Eye (tissue), 1 donor: ENCODE results near the gene RIMKLB.

Source experiments
- DNase-seq: peaks from one replicate; pipeline ENCODE4 v3.0.0-alpha.2; 2015

The RIMKLB gene, protein sequence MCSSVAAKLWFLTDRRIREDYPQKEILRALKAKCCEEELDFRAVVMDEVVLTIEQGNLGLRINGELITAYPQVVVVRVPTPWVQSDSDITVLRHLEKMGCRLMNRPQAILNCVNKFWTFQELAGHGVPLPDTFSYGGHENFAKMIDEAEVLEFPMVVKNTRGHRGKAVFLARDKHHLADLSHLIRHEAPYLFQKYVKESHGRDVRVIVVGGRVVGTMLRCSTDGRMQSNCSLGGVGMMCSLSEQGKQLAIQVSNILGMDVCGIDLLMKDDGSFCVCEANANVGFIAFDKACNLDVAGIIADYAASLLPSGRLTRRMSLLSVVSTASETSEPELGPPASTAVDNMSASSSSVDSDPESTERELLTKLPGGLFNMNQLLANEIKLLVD

DNA sequence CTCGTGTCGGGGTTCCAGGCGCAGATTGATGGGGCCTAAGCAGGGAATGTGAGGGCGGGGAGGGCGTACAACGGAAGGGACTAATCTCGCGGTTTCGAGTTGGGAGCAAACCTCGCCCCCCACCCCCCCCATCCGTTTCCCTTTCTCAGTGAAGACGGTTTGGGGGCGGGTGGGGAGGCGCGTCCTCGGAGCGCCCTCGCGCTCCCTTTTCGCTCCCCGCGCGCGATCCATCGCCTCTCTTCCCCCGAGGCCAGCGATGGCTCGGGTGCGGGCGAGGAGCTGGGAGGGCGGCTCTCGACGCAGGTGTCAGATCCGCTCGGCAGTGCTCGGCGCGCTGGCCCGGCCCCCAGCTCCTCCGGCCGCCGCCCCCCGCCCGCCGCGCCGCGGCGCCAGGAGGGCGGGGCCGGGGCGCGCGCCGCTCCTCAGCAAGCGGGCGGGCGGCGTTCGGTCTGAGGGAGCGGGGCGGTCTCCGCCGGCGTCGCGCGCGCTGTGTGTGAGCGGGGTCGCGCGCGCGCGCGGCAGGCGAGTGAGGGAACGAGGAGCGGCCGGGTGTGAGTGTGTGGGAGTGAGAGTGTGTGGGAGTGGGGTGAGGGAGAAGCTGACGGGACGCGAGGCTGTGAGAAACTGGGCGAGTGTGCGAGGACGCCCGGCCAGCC, at the start of gene RIMKLB:
RIMKLB (plus strand) TSS at position 516 of the 656 bp plus-strand sequence. CDS start 15,876 bp downstream, outside the sequence.
- peak; percentile 95 for DNase-seq

DNA sequence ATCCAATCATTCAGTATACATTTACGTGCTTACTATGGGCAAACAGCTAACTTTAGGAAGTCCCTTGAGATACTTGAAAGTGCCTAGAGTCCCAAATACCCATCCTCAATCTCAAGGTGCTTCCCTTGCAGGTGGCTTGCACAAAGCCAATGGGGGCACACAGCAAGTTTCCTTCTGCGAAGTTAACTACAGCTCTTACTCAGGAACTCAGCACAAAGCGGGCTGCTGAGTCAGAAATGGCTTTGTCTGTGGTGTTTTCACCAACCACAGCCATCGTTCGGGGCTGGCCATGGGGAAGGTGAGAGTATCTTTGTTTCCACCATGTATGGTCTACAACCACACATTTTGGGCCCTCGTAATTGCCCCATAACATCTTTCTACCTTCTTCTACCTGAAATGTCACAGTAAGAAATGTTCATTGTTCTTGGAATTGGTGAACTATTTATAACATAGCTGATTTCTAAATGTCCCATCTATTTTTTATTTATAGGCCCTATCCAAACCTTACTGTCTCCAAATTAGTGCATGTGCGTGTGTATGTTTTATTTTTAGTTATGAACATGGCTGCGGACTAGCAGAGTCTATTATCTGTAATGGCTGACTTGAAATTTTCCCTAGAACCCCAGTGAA, 49.1 kb upstream of the RIMKLB start:
- DNase-seq = no peak

DNA sequence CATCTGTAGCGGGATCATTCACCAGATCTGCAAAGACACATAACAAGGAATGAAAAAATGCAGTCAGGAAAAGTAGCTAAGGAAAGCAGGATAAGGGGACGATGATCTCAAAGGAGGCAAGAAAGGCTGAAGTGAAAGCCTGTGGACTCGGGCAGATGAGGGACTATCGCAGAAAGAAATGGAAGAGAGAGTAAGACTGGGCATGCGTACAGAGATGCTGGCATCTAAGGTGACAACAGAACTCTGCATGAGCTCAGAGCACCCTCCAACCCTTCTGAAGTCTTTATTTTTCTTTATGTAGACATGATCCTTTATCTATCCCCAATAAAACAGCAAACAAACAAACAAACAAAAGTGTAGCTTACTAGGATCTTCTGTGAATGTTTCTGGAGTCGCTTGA, 42.4 kb upstream of the RIMKLB start:
- DNase-seq = no peak

DNA sequence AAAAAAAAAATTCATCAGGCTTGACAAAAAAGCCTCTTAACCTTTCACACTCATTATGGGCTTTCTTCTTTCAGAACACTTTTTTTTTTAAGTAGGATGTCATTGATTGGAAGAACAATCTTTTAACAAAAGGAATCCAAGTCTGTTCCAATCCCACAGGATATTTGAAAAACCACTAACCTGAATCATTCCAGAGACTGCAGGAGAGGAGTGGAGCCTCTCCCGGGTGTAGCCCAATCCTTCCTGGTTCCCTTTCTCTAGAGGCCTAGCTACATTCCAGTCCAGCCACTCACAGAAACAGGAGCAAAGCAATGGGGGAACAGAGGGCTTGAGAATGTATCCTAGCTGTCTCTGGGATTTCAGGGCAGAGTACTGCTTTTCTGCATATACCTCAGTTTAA, 39.4 kb upstream of the RIMKLB start:
- DNase-seq = no peak

DNA sequence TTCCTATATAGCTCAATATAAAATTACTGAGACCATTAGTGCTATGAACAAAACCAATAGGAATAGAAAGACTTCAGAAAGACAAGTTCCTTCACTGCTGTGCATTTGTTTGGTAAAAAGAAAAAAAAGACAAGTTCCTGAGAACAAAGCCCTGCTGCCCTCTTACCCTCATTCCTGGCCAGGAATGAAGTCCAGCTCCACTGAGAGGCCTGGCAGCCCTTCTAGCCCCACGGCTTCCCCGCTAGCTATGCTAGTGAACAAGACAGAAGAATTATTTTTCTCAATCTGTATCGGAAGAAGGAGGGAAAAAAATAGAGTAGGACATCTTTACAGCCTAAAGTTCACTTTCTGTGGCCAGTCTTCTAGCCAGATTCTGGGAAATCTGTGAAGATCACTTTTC, 36.8 kb upstream of the RIMKLB start:
- DNase-seq = no peak

DNA sequence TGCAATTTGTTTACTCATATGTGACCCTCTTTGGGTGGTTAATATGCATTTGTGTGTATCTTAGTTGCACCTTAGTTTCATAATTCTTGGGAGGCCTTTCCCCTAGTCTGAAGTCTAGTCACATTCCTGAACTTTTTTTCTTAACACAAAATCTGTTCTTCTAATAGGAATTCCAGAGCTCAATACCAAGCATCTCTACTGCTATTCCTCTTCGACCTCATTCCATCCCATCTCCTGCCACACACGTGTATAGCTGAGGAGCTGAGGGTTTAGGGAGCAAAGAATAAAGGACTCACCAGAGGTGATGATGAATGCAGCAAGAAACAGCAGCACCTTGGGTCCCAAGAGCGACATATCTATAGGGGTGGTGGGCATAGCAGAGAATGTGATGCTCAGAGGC, 36.0 kb upstream of the RIMKLB start:
- DNase-seq = no peak

DNA sequence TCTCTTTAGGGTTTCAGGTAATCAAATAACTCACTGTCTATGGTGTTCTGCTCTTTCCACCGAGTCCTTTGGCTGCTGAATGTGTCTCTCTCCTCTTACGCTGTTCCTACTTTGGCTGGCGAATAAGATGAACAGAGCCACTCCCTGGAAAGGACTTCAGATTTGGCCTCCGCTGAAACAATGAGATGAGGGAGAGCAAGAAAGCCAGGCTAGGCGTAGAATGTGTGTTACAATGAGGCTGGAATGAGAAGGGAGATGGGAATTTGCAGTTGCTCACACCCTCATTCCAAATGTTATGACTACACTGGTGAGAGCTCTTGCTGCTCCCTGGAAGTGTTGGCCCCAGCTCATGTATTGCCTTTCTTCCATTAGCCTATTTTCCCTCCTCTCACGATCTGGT, 35.2 kb upstream of the RIMKLB start, which contains the start of gene MFAP5:
MFAP5 (minus strand) TSS at position 234 of the 400 bp plus-strand sequence. CDS start 722 bp downstream, outside the sequence.
- DNase-seq = no peak

DNA sequence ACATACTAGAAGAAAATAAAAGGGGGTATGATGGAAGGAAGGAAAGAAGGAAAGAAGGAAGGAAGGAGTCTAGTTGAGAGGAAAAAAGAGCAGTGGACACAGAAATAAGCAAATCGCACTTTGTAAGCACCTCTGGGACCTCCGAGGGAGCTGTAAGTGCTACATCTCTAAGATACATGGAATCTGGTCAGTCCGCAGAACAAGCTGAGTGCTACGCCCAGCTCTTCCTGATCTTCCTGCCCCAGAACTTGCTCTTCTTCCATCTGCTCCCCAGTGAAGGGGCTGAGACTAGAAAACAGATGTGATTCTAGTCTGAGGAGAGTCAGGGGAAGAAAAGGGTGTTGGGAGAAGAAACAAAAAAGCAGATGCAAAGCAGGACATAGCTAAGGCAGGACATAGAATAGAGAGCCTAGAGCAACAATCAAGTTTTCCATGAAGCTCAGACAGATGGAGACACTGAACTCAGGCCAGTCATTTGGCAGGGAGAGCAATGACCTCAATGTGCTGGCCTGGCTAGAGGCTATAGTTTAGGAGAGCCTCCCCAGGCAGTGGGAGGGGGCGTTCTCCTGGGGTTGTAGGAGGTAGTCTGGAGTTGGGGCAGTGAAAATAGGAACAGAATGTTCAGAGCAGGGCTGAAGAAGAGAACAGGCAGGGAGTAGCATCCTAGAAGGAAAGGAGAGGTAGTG, 33.4 kb upstream of the RIMKLB start:
- no peak for DNase-seq

DNA sequence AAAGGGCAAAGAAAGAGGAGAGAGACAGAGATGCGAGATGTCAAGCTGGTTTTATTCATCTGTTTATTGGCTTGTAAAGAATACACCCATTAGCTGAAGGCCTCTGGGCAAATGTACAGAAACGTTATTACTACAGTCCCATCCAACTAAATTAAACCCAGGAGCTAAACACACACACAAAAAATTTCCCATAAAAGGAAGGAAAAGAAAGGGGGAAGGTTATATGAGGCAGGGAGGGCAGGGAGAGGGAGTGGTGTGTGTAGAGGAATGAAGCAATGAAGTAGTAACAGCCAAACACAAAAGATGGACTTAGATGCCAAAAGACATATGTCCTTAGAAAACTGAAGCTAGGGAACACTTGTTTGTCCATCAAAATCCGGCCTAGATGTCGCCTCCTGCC, 32.0 kb upstream of the RIMKLB start:
- DNase-seq = no peak

DNA sequence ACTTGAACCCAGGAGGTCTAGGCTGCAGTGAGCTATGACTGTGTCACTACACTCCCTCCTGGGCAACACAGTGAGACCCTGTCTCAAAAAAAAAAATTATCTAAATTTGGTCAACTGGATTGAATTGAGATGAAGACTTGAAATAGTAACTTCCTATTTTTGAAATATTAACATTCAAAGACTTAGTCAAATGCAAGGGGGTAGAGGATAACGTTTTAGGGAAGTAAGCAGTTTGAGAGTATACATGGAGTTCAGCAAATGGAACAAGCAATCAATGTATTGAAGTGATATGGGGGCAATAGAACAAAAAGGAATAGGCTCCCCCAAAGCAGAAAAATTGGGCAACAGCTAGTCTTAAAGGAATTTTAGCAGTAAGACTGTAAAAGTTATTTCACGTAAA, 30.5 kb upstream of the RIMKLB start:
- DNase-seq = no peak

DNA sequence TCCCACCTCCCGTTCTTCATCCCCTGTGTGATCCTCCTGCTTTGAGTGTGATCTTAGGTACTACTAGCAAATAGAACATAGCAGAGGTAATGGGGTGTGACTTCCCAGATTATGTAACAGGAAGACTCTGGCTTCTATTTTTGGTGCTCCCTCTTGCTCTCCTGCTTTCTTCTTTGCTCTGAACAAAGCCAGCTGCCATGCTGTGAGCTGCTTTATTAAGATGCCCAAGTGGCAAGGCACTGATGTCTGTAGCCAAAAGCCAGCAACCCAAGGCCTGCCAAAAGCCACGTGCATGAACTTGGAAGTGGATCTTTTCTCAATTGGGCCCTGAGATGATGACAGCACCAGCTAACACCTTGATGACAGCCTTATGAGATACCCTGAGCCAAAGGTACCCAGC, 29.4 kb upstream of the RIMKLB start:
- DNase-seq = no peak

DNA sequence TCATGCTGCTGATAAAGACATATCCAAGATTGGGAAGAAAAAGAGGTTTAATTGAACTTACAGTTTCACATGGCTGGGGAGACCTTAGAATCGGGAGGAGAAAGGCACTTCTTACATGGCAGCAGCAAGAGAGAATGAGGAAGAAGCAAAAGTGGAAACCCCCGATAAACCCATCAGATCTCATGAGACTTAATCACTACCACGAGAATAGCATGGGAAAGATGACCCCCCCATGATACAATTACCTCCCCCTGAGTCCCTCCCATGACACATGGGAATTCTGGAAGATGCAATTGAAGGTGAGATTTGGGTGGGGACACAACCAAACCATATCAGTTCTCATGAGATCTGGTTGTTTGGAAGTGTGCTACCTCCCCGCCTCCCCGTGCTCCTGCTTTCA, 25.4 kb upstream of the RIMKLB start:
- no peak for DNase-seq

DNA sequence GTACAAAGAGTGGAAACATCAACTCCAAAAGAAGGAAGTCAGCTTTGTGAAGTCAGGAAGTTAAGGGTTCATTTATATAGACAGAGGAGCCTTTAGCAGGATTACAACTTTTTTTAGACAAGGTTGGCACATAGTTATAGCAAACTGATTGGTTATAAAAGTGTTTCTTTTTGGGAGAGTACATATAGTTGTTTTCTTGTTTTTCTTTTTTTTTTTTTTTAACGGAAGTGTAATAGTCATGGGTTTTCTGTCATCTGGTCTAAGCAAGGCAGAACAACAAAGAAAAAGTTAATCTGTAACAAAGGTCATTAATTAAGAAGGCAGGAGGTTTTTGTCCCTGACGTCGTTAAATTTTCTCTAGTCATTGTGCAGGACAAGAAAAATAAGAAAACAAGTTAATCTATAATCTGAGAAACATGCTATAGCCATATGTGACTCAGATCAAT, 22.2 kb upstream of the RIMKLB start:
- DNase-seq = no peak

DNA sequence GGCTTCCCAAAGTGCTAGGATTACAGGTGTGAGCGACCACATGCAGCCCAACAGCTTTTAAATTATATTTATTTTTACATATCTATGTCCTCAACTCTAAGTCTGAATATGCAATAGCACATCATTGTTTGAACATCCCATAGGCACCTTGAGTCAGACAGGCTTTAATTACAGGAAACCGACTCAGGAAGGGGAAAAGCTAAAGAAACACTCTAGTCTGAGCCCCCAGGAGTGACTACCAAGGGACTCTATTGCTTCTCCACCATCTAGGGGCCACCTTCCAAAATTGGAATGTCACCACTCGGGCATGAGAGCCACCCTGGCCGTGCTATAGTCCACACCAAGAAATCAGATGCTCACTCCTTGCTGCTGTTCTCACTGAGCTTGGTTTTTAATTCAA, 21.1 kb upstream of the RIMKLB start:
- no peak for DNase-seq

DNA sequence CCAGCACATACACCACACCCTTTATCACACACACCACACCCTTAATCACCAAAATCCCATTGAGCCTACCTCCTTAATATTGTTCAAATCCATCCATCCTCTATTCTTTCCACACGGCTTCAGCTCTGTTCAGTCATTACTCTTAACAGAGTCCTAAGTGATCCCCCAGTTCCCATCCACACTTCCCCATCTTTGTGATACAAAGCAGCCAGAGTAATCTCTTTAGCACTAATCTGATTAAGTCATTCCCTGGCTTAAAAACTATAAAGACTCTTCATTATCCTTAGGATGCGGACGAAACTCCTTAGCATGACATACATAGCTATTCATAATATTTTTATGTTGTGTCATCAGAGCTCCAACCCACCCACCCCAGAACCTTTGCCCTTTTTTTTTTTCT, 20.4 kb upstream of the RIMKLB start:
- no peak for DNase-seq

DNA sequence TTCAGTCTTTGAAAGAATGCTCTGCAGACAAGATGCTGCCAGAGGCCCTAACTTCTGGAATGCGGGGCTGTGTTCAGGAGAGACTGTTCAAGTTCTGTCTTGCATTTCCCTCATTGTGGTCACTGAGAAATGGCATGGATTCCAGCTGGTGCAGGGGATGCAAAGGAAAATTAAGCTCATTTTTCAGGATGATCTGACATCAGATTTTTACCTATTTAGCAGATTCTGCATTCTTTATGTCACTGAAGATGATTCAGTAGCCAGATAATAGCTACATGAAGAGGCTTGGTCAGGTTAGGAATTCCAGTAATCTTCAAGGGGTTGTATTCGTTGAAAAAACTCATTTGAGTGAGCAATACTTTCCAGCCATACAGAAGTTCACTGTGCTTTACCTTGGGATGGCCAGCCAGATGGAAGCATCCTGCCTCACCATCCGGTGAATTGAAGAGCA, 19.1 kb upstream of the RIMKLB start:
- DNase-seq = no peak

DNA sequence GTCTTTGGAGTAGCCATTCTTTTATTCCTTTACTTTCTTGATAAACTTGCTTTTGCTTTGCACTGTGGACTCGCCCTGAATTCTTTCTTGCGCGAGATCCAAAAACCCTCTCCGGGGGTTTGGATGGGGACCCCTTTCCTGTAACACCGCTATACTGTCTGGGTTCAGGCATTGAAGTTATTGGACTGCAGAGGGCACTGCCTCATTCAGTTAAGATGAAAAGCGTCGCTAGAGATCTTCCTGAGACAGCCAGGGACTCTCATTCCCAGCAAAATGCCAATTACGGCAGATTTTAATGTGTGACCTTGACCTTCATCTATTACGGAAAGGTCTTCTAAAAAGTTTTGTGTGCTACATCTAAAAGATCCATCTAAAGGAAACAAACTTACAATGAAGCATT, 17.3 kb upstream of the RIMKLB start:
- no peak for DNase-seq

DNA sequence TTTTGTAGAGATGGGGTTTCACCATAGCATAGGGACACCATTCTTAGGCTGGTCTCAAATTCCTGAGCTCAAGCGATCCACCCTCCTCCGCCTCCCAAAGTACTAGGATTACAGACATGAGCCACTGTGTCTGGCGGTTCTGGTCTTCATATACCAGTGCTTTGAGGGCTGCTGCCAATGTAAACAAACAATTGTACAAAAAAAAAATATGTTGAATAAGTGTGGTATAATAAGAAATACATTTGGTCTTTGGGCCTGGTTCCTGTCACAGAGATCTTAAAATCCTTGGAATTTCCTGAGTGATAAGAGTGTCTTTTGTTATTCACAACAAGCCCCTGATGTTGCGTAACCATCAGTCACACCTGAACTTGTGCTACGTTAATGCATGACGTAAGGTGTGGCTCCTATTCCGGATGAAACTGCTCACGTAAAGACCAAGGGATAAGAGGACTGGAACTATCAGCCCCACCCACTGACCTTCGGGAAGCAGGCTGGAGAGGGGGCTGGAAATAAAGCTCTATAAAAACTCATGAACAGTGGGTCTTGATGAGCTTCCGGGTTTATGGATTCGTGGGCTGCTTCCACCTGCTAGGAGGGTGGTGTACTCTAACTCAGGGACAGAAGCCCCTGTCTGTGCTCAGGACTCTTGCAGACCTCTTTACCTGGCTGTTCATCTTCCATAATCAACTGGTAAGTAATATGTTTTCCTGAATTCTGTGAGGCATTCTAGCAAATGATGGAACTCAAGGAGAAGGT, 16.5 kb upstream of the RIMKLB start:
- no peak for DNase-seq

DNA sequence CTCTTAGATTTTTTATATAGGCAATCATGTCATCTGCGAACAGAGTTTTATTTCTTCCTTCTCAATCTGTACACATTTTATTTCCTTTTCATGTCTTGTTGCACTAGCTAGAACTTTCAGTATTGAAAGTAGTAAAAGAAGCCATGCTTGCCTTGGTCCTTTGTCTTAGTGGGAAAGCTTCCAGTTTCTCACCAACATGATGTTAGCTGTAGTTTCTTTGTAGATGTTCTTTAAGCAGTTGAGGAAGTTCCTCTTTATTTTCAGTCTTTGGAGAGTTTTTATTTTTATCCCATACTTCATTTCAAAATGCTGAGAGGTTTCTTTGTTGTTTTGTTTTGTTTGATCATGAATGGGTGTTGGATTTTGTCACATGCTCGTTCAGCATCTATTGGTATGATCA, 12.7 kb upstream of the RIMKLB start:
- DNase-seq = no peak

DNA sequence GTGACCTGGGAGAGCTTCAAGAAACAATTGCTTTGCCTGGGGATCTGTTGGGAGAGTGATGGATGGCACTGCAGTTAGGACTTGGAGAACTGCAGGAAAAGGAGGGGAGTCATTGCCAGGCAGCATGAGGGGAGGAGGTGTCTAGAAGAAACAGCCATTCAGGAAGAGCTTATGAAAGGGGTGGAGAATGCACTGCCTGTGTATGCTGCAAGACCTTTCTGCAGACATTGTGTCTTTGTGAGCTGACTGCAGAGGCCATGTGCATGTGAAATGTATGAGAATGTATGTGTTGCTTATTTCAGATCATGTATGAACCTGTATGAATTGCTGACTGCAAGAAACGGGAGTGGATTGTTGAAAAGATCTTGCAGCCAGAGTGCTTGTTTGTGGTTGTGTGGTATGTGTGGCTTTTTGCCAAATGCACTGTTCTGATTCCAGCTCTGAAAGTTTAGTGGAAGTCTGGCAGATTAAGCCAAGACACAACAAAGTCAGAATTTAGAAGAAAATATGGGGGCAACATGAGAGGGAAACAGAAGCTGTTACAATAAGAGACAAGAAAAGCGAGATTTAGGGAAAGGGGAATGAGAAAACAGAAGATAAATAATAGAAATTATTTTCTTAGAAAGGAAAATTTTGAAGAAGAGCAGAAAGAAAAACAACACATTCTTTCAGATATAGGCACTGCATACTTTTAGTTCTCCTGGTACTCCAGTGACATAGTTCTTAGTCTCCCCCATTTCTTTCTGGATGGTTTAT, 9.8 kb upstream of the RIMKLB start:
- peak; percentile 89 for DNase-seq

DNA sequence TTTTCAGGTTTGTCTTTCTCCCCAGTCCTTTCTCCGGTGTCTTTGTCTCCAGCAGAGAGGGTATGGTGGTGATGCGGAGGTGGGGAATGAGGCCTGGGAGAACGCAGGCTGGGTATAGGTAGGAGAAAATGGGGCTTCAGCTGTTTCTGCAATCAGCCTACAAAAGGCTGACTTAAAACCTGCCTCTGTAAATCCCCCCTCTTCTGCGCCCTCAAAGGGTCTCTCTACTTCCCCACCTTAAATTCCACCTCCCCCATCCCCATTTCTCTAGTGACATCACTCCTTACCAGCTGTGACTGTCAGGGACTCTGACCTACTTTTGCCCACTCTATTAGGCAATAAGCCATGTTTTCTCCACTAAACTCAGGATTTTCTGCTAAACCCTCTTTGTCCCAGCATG, 8.1 kb upstream of the RIMKLB start:
- DNase-seq = peak; percentile 80

DNA sequence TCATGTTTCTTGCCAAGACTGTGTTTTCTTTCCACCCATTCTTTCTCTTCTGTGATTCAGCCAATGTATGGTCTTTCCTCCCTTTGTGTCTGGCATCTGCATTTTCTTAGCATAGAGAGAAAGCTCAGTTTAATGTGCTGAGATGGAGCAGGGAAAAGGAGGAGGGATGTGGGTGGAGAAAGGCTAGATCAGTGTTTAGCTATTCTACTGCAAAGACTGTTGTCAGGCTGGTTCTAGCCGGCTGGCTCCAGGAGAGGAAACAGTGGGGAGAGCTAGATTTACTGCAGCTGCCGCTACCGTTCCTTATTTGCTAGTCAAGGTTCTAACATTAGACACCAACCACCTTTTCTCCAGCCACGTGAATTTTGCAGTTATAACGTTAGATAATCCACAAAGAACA, 5.2 kb upstream of the RIMKLB start:
- DNase-seq = peak; percentile 88
